Neural cell (in vitro differentiated cells): Measurements from ENCODE around the gene SLC22A3. TPM values are rescaled to one million over a fixed set of nuclear protein-coding genes. Genes with fewer than 3 reads are reported as not detected.
"Not testable (repeated sequence)": the region's sequence is repeated elsewhere in the genome, so short reads cannot be mapped to it uniquely, and the experiment has no call there.

Experiments used
- H2AFZ ChIP-seq: fragments of 200-600, 300-800 bp; sonication (generic), shearing (Covaris generic); 2 replicates; pipeline ENCODE4 v1.6.0; 2014; ENCODE audit warnings: low read depth, mild to moderate bottlenecking, antibody characterized with exemption, low read length, moderate library complexity
- H3F3A ChIP-seq: fragments of 200-600 bp; shearing (Covaris generic); 2 replicates; pipeline ENCODE4 v1.6.1; 2016; ENCODE audit warnings: mild to moderate bottlenecking, moderate library complexity, mixed read lengths, antibody characterized with exemption, low read length; ENCODE audit not compliant: insufficient read depth, poor library complexity, severe bottlenecking
- H3K27ac ChIP-seq: fragments of 200-600, 300-800 bp; sonication (generic), shearing (Covaris generic); 2 replicates; pipeline ENCODE4 v1.5.1; 2014; ENCODE audit warnings: mild to moderate bottlenecking, low read length, moderate library complexity
- H3K27me3 ChIP-seq: fragments of 300-800, 200-600 bp; sonication (generic), shearing (Covaris generic); 2 replicates; pipeline ENCODE4 v1.6.0; 2014; ENCODE audit warnings: mild to moderate bottlenecking, low read depth, low read length, moderate library complexity; ENCODE audit not compliant: insufficient read depth
- H3K36me3 ChIP-seq: fragments of 300-800, 200-600 bp; sonication (generic), shearing (Covaris generic); 2 replicates; pipeline ENCODE4 v1.5.1; 2014; ENCODE audit warnings: mild to moderate bottlenecking, antibody characterized with exemption, low read length, moderate library complexity; ENCODE audit not compliant: insufficient read depth
- H3K4me2 ChIP-seq: fragments of 300-800, 200-600 bp; sonication (generic), shearing (Covaris generic); 2 replicates; pipeline ENCODE4 v1.6.0; 2014; ENCODE audit warnings: mild to moderate bottlenecking, low read length
- H3K4me3 ChIP-seq: fragments of 300-800, 200-600 bp; sonication (generic), shearing (Covaris generic); 2 replicates; pipeline ENCODE4 v1.5.1; 2014; ENCODE audit warnings: mild to moderate bottlenecking, low read length, moderate library complexity
- H3K79me2 ChIP-seq: fragments of 200-600 bp; shearing (Covaris generic); replicated peaks from 2 replicates; pipeline ENCODE4 v1.6.0; 2014; ENCODE audit warnings: mild to moderate bottlenecking, low read length, moderate library complexity; ENCODE audit not compliant: insufficient read depth
- H3K9ac ChIP-seq: fragments of 300-800, 200-600 bp; sonication (generic), shearing (Covaris generic); 2 replicates; pipeline ENCODE4 v1.6.1; 2016; ENCODE audit warnings: mild to moderate bottlenecking, low read length, mixed read lengths
- H3K9me2 ChIP-seq: fragments of 200-600 bp; shearing (Covaris generic); 2 replicates; pipeline ENCODE4 v1.6.1; 2016; ENCODE audit warnings: mild to moderate bottlenecking, low read length, mixed read lengths; ENCODE audit not compliant: insufficient read depth
- H3K9me3 ChIP-seq: fragments of 200-600, 300-800 bp; sonication (generic), shearing (Covaris generic); 2 replicates; pipeline ENCODE4 v1.6.1; 2016; ENCODE audit warnings: mild to moderate bottlenecking, mixed run types, low read length, moderate library complexity, mixed read lengths
- H4K20me1 ChIP-seq: fragments of 200-600 bp; shearing (Covaris generic); 2 replicates; pipeline ENCODE4 v1.6.1; 2016; ENCODE audit warnings: mild to moderate bottlenecking, mixed run types; ENCODE audit not compliant: insufficient read depth
- EP300 ChIP-seq: fragments of 450-650 bp; conservative IDR thresholded peaks from 2 replicates; pipeline ENCODE4 v1.6.1; 2014; ENCODE audit warnings: antibody characterized with exemption, mild to moderate bottlenecking, moderate library complexity; ENCODE audit not compliant: poor library complexity, severe bottlenecking
- EZH2 ChIP-seq: fragments of 200-600, 300-800 bp; shearing (Covaris generic), sonication (generic); IDR thresholded peaks from 2 replicates; pipeline ENCODE4 v1.6.1; 2014; ENCODE audit warnings: antibody characterized with exemption, low read length, borderline replicate concordance, mild to moderate bottlenecking; ENCODE audit not compliant: insufficient read depth, poor library complexity, severe bottlenecking
- MXI1 ChIP-seq: fragments of 450-650 bp; conservative IDR thresholded peaks from 2 replicates; pipeline ENCODE4 v1.6.1; 2014; ENCODE audit warnings: antibody characterized with exemption, mild to moderate bottlenecking; ENCODE audit not compliant: poor library complexity, severe bottlenecking
- POLR2AphosphoS5 ChIP-seq: IDR thresholded peaks from 2 replicates; pipeline ENCODE4 v1.6.1; 2012
- RAD21 ChIP-seq: fragments of 450-650 bp; conservative IDR thresholded peaks from 2 replicates; pipeline ENCODE4 v1.6.1; 2014; ENCODE audit warnings: antibody characterized with exemption, mild to moderate bottlenecking, moderate library complexity
- SMC3 ChIP-seq: fragments of 450-650 bp; conservative IDR thresholded peaks from 2 replicates; pipeline ENCODE4 v1.6.1; 2014; ENCODE audit warnings: antibody characterized with exemption, mild to moderate bottlenecking, moderate library complexity; ENCODE audit not compliant: poor library complexity
- TAF1 ChIP-seq: IDR thresholded peaks from 2 replicates; pipeline ENCODE4 v1.6.1; 2012; ENCODE audit warnings: low read depth
- polyA plus RNA-seq: library from polyadenylated mRNA; depleted of rRNA; stranded (reverse); fragments of >200 nt; gene quantifications from 2 replicates; pipeline ENCODE4 v1.2.3, GENCODE V29; 2014
- TF ChIP-seq, protein P1 (sequence below): IDR thresholded peaks from 2 replicates; pipeline ENCODE4 v1.6.1; 2012; ENCODE audit warnings: borderline replicate concordance
- TF ChIP-seq, protein P2 (sequence below): fragments of 450-650 bp; IDR thresholded peaks from 2 replicates; pipeline ENCODE4 v1.5.1; 2014; ENCODE audit warnings: antibody characterized with exemption, mild to moderate bottlenecking, moderate library complexity; ENCODE audit not compliant: poor library complexity, severe bottlenecking

SLC22A3 gene
- polyA plus RNA-seq, 1 donor from 2014 or later = not detected

DNA sequence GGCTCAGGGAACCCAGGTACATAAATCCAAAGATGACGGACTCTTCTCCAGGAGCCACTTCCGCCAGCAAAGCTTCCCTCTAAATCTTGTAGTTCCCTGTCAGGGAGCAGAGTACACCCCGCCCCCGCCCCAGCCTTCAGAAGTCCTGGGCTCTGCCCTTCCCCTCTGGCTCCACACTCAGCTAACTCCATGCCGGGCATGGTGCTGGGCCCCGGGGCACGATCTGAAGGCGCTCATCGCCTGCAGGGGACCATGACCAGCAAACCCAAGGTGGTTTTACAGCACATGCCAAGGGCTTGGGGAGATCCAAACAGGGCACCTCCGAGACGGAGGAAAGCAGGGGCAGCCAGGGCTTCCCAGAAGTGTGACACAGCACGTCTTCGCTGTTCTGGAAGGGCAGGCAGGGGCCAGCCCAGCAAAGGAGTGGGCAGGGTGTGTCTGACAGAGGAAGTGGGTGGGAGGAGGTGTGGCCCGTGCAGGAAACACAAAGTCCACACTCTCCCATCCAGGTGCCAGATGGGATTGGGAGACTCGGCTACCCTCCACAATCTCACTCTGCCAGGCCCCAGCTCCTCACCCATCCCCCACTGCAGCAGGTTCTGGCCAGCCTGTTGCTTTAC lies 48.0 kb upstream of the SLC22A3 start:
- Histone ChIP-seq H2AFZ (no peak overlapping the region), H3K9me2 (no peaks in the 10 kb centered on the region), H3K9me3 (no peaks in the 10 kb centered on the region), H3K4me3 (no peak overlapping the region), H3K36me3 (no peaks in the 10 kb centered on the region), H3F3A (no peaks in the 10 kb centered on the region), H3K27me3 (no peaks in the 10 kb centered on the region), H4K20me1 (no peaks in the 10 kb centered on the region), H3K9ac (no peak overlapping the region), H3K79me2 (no peaks in the 10 kb centered on the region), H3K4me2 (no peak overlapping the region), H3K27ac (no peak overlapping the region)
- no peak for TF ChIP-seq POLR2AphosphoS5
- TF ChIP-seq MXI1 = no peak
- TF ChIP-seq TAF1 = no peak
- TF ChIP-seq EP300 = no peak
- TF ChIP-seq, protein P1, sequence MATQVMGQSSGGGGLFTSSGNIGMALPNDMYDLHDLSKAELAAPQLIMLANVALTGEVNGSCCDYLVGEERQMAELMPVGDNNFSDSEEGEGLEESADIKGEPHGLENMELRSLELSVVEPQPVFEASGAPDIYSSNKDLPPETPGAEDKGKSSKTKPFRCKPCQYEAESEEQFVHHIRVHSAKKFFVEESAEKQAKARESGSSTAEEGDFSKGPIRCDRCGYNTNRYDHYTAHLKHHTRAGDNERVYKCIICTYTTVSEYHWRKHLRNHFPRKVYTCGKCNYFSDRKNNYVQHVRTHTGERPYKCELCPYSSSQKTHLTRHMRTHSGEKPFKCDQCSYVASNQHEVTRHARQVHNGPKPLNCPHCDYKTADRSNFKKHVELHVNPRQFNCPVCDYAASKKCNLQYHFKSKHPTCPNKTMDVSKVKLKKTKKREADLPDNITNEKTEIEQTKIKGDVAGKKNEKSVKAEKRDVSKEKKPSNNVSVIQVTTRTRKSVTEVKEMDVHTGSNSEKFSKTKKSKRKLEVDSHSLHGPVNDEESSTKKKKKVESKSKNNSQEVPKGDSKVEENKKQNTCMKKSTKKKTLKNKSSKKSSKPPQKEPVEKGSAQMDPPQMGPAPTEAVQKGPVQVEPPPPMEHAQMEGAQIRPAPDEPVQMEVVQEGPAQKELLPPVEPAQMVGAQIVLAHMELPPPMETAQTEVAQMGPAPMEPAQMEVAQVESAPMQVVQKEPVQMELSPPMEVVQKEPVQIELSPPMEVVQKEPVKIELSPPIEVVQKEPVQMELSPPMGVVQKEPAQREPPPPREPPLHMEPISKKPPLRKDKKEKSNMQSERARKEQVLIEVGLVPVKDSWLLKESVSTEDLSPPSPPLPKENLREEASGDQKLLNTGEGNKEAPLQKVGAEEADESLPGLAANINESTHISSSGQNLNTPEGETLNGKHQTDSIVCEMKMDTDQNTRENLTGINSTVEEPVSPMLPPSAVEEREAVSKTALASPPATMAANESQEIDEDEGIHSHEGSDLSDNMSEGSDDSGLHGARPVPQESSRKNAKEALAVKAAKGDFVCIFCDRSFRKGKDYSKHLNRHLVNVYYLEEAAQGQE = no peak
- no peak for TF ChIP-seq RAD21
- no peak for TF ChIP-seq SMC3
- TF ChIP-seq, protein P2, sequence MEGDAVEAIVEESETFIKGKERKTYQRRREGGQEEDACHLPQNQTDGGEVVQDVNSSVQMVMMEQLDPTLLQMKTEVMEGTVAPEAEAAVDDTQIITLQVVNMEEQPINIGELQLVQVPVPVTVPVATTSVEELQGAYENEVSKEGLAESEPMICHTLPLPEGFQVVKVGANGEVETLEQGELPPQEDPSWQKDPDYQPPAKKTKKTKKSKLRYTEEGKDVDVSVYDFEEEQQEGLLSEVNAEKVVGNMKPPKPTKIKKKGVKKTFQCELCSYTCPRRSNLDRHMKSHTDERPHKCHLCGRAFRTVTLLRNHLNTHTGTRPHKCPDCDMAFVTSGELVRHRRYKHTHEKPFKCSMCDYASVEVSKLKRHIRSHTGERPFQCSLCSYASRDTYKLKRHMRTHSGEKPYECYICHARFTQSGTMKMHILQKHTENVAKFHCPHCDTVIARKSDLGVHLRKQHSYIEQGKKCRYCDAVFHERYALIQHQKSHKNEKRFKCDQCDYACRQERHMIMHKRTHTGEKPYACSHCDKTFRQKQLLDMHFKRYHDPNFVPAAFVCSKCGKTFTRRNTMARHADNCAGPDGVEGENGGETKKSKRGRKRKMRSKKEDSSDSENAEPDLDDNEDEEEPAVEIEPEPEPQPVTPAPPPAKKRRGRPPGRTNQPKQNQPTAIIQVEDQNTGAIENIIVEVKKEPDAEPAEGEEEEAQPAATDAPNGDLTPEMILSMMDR = no peak
- TF ChIP-seq EZH2 = no peak

DNA sequence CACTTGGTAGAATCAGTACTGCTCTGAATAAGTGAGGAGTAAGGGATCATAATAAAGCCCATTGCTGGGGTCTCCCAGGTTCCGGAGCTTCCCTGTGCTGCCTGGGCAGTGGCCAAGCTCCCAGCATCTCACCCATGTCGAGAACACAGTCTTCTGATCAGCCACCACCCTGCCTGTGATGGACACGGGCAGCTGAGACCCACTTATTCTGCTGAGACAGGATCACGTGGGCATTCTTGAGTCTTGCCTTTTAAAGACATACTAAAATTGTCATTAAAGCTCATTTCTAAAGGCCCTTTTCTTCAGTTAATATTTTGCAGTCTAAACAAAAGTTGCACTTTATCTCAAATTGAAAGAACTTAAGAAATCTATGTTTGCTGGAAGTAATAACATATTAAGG lies 46.8 kb upstream of the SLC22A3 start:
- Histone ChIP-seq H3K36me3 (no peaks in the 10 kb centered on the region), H3F3A (no peaks in the 10 kb centered on the region), H3K27ac (no peak overlapping the region), H3K9ac (no peak overlapping the region), H4K20me1 (no peaks in the 10 kb centered on the region), H3K4me3 (no peak overlapping the region), H3K9me3 (no peaks in the 10 kb centered on the region), H3K9me2 (no peaks in the 10 kb centered on the region), H3K4me2 (no peak overlapping the region), H2AFZ (no peak overlapping the region), H3K79me2 (no peaks in the 10 kb centered on the region), H3K27me3 (no peaks in the 10 kb centered on the region)
- TF ChIP-seq RAD21 = no peak
- TF ChIP-seq SMC3 = no peak
- no peak for TF ChIP-seq EZH2
- TF ChIP-seq, protein P2 = no peak
- no peak for TF ChIP-seq EP300
- no peak for TF ChIP-seq MXI1
- TF ChIP-seq POLR2AphosphoS5 = no peak
- no peak for TF ChIP-seq TAF1

DNA sequence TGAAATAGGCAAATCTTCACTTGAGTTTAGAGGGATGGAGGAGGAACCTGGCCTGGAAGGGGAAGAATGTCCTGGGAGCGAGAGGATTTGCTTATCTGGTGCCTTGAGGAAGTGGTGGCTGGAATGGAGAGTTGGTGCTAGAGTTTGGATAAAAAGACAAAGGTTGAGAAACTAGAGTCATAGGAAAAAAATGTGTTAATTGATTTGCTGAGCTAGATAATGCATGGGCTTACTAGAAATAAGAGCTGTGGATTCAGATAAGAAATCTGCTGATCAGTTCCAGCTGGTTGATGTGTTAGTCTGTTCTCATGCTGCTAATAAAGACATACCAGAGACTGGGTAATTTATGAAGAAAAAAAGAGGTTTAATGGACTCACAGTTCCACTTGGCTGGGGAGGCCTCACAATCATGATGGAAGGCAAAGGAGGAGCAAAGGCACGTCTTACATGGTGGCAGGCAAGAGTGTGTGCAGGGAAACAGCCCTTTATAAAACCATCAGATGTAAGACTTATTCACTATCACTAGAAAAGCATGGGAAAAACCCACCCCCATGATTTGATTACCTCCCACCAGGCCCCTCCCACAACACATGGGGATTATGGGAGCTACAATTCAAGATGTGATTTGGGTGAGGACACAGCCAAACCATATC lies 45.6 kb upstream of the SLC22A3 start:
- H2AFZ ChIP-seq = not testable (repeated sequence)

More for the DNA sequence above, 45.6 kb upstream of the SLC22A3 start:
- H3K9me2 ChIP-seq, H3K4me3 ChIP-seq, H3K27me3 ChIP-seq, H3K27ac ChIP-seq, H3K9ac ChIP-seq, H3F3A ChIP-seq, H3K9me3 ChIP-seq, H4K20me1 ChIP-seq, H3K79me2 ChIP-seq, H3K36me3 ChIP-seq, H3K4me2 ChIP-seq: not testable (repeated sequence)
